Measurements from ENCODE around the gene CCDC102A. TPM values are rescaled to one million over a fixed set of nuclear protein-coding genes. Genes with fewer than 3 reads are reported as not detected.
"Not testable (repeated sequence)": the region's sequence is repeated elsewhere in the genome, so short reads cannot be mapped to it uniquely, and the experiment has no call there.

CCDC102A gene
- total RNA-seq, 1 experiment from 2014 or later: 4.1 TPM

- H3K9me3 Mint-ChIP-seq (ENCODE audit: unreplicated experiment): peaks cover 13% of the 10 kb centered on the region
- no peak for DNase-seq (ENCODE audit: unreplicated experiment)
- H3K4me3 Mint-ChIP-seq (ENCODE audit: unreplicated experiment): no peak overlapping the region
- ChIA-PET POLR2A (no interaction called here), CTCF (no interaction called here)
- TF ChIP-seq CTCF (IDR thresholded peaks at IDR 0.05; ENCODE audit: unreplicated experiment): no peak
- intact Hi-C loops (cut with micrococcal nuclease): no loop called here
- H3K36me3 Mint-ChIP-seq (ENCODE audit: insufficient read depth, unreplicated experiment): no peaks in the 10 kb centered on the region
- H3K27ac Mint-ChIP-seq (ENCODE audit: low read depth, unreplicated experiment): no peak overlapping the region
- peaks cover 13% of the 10 kb centered on the region for H3K27me3 Mint-ChIP-seq (ENCODE audit: insufficient read depth, unreplicated experiment)
- BruUV-seq (replicated peaks): no TSS peak
- peaks cover 8% of the 10 kb centered on the region for H3K4me1 Mint-ChIP-seq (ENCODE audit: insufficient read depth, unreplicated experiment)
Measured at GRCh38 chr16:57569306-57569946, 33.1 kb upstream of the CCDC102A start.

- H3K27ac Mint-ChIP-seq (ENCODE audit: low read depth, unreplicated experiment); CTCF ChIA-PET; POLR2A ChIA-PET; H3K36me3 Mint-ChIP-seq (ENCODE audit: insufficient read depth, unreplicated experiment); DNase-seq (ENCODE audit: unreplicated experiment); intact Hi-C loops (cut with micrococcal nuclease); H3K4me3 Mint-ChIP-seq (ENCODE audit: unreplicated experiment); BruUV-seq (replicated peaks): not testable (repeated sequence)
- peaks cover 13% of the 10 kb centered on the region for H3K9me3 Mint-ChIP-seq (ENCODE audit: unreplicated experiment)
- peaks cover 10% of the 10 kb centered on the region for H3K4me1 Mint-ChIP-seq (ENCODE audit: insufficient read depth, unreplicated experiment)
- peaks cover 13% of the 10 kb centered on the region for H3K27me3 Mint-ChIP-seq (ENCODE audit: insufficient read depth, unreplicated experiment)
Measured at GRCh38 chr16:57568772-57569171, 32.4 kb upstream of the CCDC102A start.

- Mint-ChIP-seq H3K27ac (ENCODE audit: low read depth, unreplicated experiment) (no peak overlapping the region), H3K36me3 (ENCODE audit: insufficient read depth, unreplicated experiment) (no peaks in the 10 kb centered on the region), H3K27me3 (ENCODE audit: insufficient read depth, unreplicated experiment) (peaks cover 13% of the 10 kb centered on the region), H3K9me3 (ENCODE audit: unreplicated experiment) (peaks cover 13% of the 10 kb centered on the region), H3K4me1 (ENCODE audit: insufficient read depth, unreplicated experiment) (peaks cover 10% of the 10 kb centered on the region), H3K4me3 (ENCODE audit: unreplicated experiment) (no peak overlapping the region)
- POLR2A ChIA-PET: no interaction called here
- BruUV-seq (replicated peaks): no TSS peak
- DNase-seq (ENCODE audit: unreplicated experiment): no peak
- intact Hi-C loops (cut with micrococcal nuclease): no loop called here
- TF ChIP-seq CTCF (IDR thresholded peaks at IDR 0.05; ENCODE audit: unreplicated experiment): no peak
- CTCF ChIA-PET: interaction anchor here (0.8 kb wide), 1 partner anchor 8 kb away, joined by 3 read pairs; no protein-coding TSS in a partner anchor
Measured at GRCh38 chr16:57568173-57568678, 31.9 kb upstream of the CCDC102A start.

GRCh38 chr16:57567691-57568090, 31.3 kb upstream of the CCDC102A start:
- Mint-ChIP-seq H3K27ac (ENCODE audit: low read depth, unreplicated experiment) (no peak overlapping the region), H3K4me3 (ENCODE audit: unreplicated experiment) (no peak overlapping the region), H3K9me3 (ENCODE audit: unreplicated experiment) (peaks cover 13% of the 10 kb centered on the region), H3K27me3 (ENCODE audit: insufficient read depth, unreplicated experiment) (peaks cover 13% of the 10 kb centered on the region), H3K4me1 (ENCODE audit: insufficient read depth, unreplicated experiment) (peaks cover 10% of the 10 kb centered on the region), H3K36me3 (ENCODE audit: insufficient read depth, unreplicated experiment) (no peaks in the 10 kb centered on the region)
- DNase-seq (ENCODE audit: unreplicated experiment): no peak
- intact Hi-C loops (cut with micrococcal nuclease): no loop called here
- POLR2A ChIA-PET: no interaction called here
- no TSS peak for BruUV-seq (replicated peaks)
- CTCF ChIA-PET: interaction anchor here (0.8 kb wide), 1 partner anchor 8 kb away, joined by 3 read pairs; no protein-coding TSS in a partner anchor
- no peak for TF ChIP-seq CTCF (IDR thresholded peaks at IDR 0.05; ENCODE audit: unreplicated experiment)
